WTC11 (cell line): ENCODE measurements around the gene TFG. TPM values are rescaled to one million over a fixed set of nuclear protein-coding genes. Genes with fewer than 3 reads are reported as not detected.

ENCODE experiments used
- ATAC-seq: fragments of 200-7000 bp; cut with Tn5 transposase; 2 replicates; pipeline ENCODE4 v1.10.0; 2021; ENCODE audit warnings: mild to moderate bottlenecking, moderate library complexity
- CTCF ChIA-PET: fragments of 300-600 bp; sonication (Branson Sonifier 250); formaldehyde crosslinking; loops from one replicate; lab custom pipeline; 2021; ENCODE audit warnings: antibody characterized with exemption; lab: Charles Lee
- POLR2A ChIA-PET: fragments of 350-600 bp; sonication (Branson Sonifier 250); formaldehyde crosslinking; loops from one replicate; lab custom pipeline; 2021; ENCODE audit warnings: antibody characterized with exemption; lab: Charles Lee
- DNase-seq: peaks from one replicate; pipeline ENCODE4 v3.0.0; 2021; ENCODE audit warnings: low spot score
- H3K27ac Mint-ChIP-seq: 2 replicates; pipeline ENCODE4 v1.8.0; 2021; ENCODE audit warnings: mixed read lengths
- H3K27me3 Mint-ChIP-seq: 2 replicates; pipeline ENCODE4 v1.8.0; 2021; ENCODE audit warnings: low read depth, mild to moderate bottlenecking, moderate library complexity, mixed read lengths
- H3K36me3 Mint-ChIP-seq: 2 replicates; pipeline ENCODE4 v1.8.0; 2021; ENCODE audit warnings: mixed read lengths
- H3K4me1 Mint-ChIP-seq: 2 replicates; pipeline ENCODE4 v1.8.0; 2022; ENCODE audit warnings: mixed read lengths
- H3K4me3 Mint-ChIP-seq: 2 replicates; pipeline ENCODE4 v1.8.0; 2021; ENCODE audit warnings: mild to moderate bottlenecking, moderate library complexity, mixed read lengths
- H3K9me3 Mint-ChIP-seq: 2 replicates; pipeline ENCODE4 v1.8.0; 2021; ENCODE audit warnings: mixed read lengths
- ARID4B ChIP-seq: sonication (generic); formaldehyde crosslinking; IDR thresholded peaks from 2 replicates; pipeline ENCODE4 v1.8.0; 2023; ENCODE audit warnings: missing genetic modification reagents, mild to moderate bottlenecking, borderline replicate concordance
- CREM ChIP-seq: sonication (generic); formaldehyde crosslinking; IDR thresholded peaks from 2 replicates; pipeline ENCODE4 v1.8.1; 2022; ENCODE audit warnings: mild to moderate bottlenecking, missing genetic modification reagents, moderate library complexity
- E2F5 ChIP-seq: sonication (generic); formaldehyde crosslinking; IDR thresholded peaks from 2 replicates; pipeline ENCODE4 v1.8.1; 2022; ENCODE audit warnings: mild to moderate bottlenecking, moderate library complexity, missing genetic modification reagents
- ERG ChIP-seq: fragments of 250-450 bp; sonication (Bioruptor Pico); IDR thresholded peaks from 2 replicates; pipeline ENCODE4 v1.8.0; 2021; ENCODE audit warnings: mild to moderate bottlenecking
- ETV6 ChIP-seq: sonication (generic); formaldehyde crosslinking; IDR thresholded peaks from 2 replicates; pipeline ENCODE4 v1.8.1; 2022; ENCODE audit warnings: mild to moderate bottlenecking, missing genetic modification reagents
- FOXK1 ChIP-seq: sonication (generic); formaldehyde crosslinking; IDR thresholded peaks from 2 replicates; pipeline ENCODE4 v1.8.0; 2022; ENCODE audit warnings: mild to moderate bottlenecking, moderate library complexity, missing genetic modification reagents
- GABPB1 ChIP-seq: sonication (generic); formaldehyde crosslinking; IDR thresholded peaks from 2 replicates; pipeline ENCODE4 v1.8.1; 2023; ENCODE audit warnings: mild to moderate bottlenecking, missing genetic modification reagents
- GRHL2 ChIP-seq: fragments of 250-450 bp; sonication (Bioruptor Pico); IDR thresholded peaks from 2 replicates; pipeline ENCODE4 v1.8.0; 2022; ENCODE audit warnings: mild to moderate bottlenecking, moderate library complexity; ENCODE audit not compliant: insufficient replicate concordance, severe bottlenecking
- JAZF1 ChIP-seq: fragments of 250-450 bp; sonication (Bioruptor Pico); IDR thresholded peaks from 2 replicates; pipeline ENCODE4 v1.9.0; 2021; ENCODE audit warnings: moderate library complexity, mild to moderate bottlenecking, inconsistent platforms
- KAT7 ChIP-seq: sonication (generic); formaldehyde crosslinking; IDR thresholded peaks from 2 replicates; pipeline ENCODE4 v1.8.1; 2023; ENCODE audit warnings: missing genetic modification reagents, mild to moderate bottlenecking, borderline replicate concordance
- NFYB ChIP-seq: sonication (generic); formaldehyde crosslinking; conservative IDR thresholded peaks from 2 replicates; pipeline ENCODE4 v1.8.0; 2022; ENCODE audit warnings: low read depth, missing genetic modification reagents
- OVOL2 ChIP-seq: fragments of 250-450 bp; sonication (Bioruptor Pico); IDR thresholded peaks from 2 replicates; pipeline ENCODE4 v1.9.0; 2021; ENCODE audit warnings: mild to moderate bottlenecking, borderline replicate concordance
- RORB ChIP-seq: fragments of 250-450 bp; sonication (Bioruptor Pico); IDR thresholded peaks from 2 replicates; pipeline ENCODE4 v1.9.0; 2021; ENCODE audit warnings: mild to moderate bottlenecking
- SMAD4 ChIP-seq: sonication (generic); formaldehyde crosslinking; IDR thresholded peaks from 2 replicates; pipeline ENCODE4 v1.8.0; 2022; ENCODE audit warnings: mild to moderate bottlenecking, missing genetic modification reagents
- SOX15 ChIP-seq: fragments of 250-450 bp; sonication (Bioruptor Pico); IDR thresholded peaks from 2 replicates; pipeline ENCODE4 v1.9.0; 2021; ENCODE audit warnings: mild to moderate bottlenecking
- STAT6 ChIP-seq: sonication (generic); formaldehyde crosslinking; conservative IDR thresholded peaks from 2 replicates; pipeline ENCODE4 v1.8.1; 2023; ENCODE audit warnings: mild to moderate bottlenecking, low read depth, missing genetic modification reagents, moderate library complexity
- TEAD1 ChIP-seq: sonication (generic); formaldehyde crosslinking; IDR thresholded peaks from 2 replicates; pipeline ENCODE4 v1.8.0; 2022; ENCODE audit warnings: mild to moderate bottlenecking, missing genetic modification reagents
- TP53 ChIP-seq: sonication (generic); formaldehyde crosslinking; IDR thresholded peaks from 2 replicates; pipeline ENCODE4 v1.8.1; 2023; ENCODE audit warnings: mild to moderate bottlenecking, missing genetic modification reagents
- ZNF121 ChIP-seq: sonication (generic); formaldehyde crosslinking; IDR thresholded peaks from 2 replicates; pipeline ENCODE4 v1.8.0; 2023; ENCODE audit warnings: missing genetic modification reagents
- ZNF138 ChIP-seq: sonication (generic); formaldehyde crosslinking; conservative IDR thresholded peaks from 2 replicates; pipeline ENCODE4 v1.8.1; 2022; ENCODE audit warnings: mild to moderate bottlenecking, moderate library complexity, missing genetic modification reagents
- ZNF396 ChIP-seq: fragments of 250-450 bp; sonication (Bioruptor Pico); IDR thresholded peaks from 2 replicates; pipeline ENCODE4 v1.8.0; 2021; ENCODE audit warnings: mild to moderate bottlenecking, moderate library complexity, borderline replicate concordance
- ZNF425 ChIP-seq: fragments of 250-450 bp; sonication (Bioruptor Pico); conservative IDR thresholded peaks from 2 replicates; pipeline ENCODE4 v1.9.0; 2021; ENCODE audit warnings: mild to moderate bottlenecking
- total RNA-seq: library from RNA; stranded (reverse); gene quantifications from 3 replicates; pipeline ENCODE4 v1.2.3, GENCODE V29; 2021

TFG gene
- total RNA-seq, 1 experiment from 2014 or later, result 64.9 TPM

GRCh38 chr3:100682056-100682853, 27.0 kb upstream of the TFG start:
- no peaks in the 10 kb centered on the region for H3K36me3 Mint-ChIP-seq
- ChIA-PET POLR2A (no interaction called here), CTCF (interaction anchor here (0.8 to 1.4 kb wide), 2 partner anchors 28 to 92 kb away, joined by 3 to 4 read pairs; no protein-coding TSS in a partner anchor)
- no peaks in the 10 kb centered on the region for H3K4me1 Mint-ChIP-seq
- no peak overlapping the region for H3K27ac Mint-ChIP-seq
- DNase-seq, result no peak
- no peak overlapping the region for H3K4me3 Mint-ChIP-seq
- peaks cover 2% of the 10 kb centered on the region; the same call in 1 of the 2 replicates for H3K9me3 Mint-ChIP-seq
- TF ChIP-seq ETV6 (CRISPR knock-in tag), result no peak
- no peak for TF ChIP-seq FOXK1
- no peak for TF ChIP-seq TP53 (CRISPR knock-in tag)
- TF ChIP-seq ZNF425 (CRISPR knock-in tag), result no peak
- no peak for TF ChIP-seq GABPB1 (CRISPR knock-in tag)
- TF ChIP-seq CREM (CRISPR knock-in tag), result no peak
- no peak for TF ChIP-seq JAZF1 (CRISPR knock-in tag)
- TF ChIP-seq NFYB, result no peak
- no peak for TF ChIP-seq SOX15 (CRISPR knock-in tag)
- no peak for TF ChIP-seq ZNF138
- TF ChIP-seq OVOL2 (CRISPR knock-in tag), result no peak
- no peak for TF ChIP-seq ZNF121 (CRISPR knock-in tag)
- TF ChIP-seq STAT6 (CRISPR knock-in tag), result no peak
- TF ChIP-seq KAT7 (CRISPR knock-in tag), result no peak
- TF ChIP-seq SMAD4 (CRISPR knock-in tag), result no peak
- TF ChIP-seq TEAD1 (CRISPR knock-in tag), result no peak
- TF ChIP-seq GRHL2 (CRISPR knock-in tag), result no peak
- TF ChIP-seq, all 79 proteins: peak for 0
- H3K27me3 Mint-ChIP-seq, result no peaks in the 10 kb centered on the region
- ATAC-seq, result peak; percentile 36

- DNase-seq (no peak), ATAC-seq (peak; percentile 53)
- Mint-ChIP-seq H3K27ac (no peak overlapping the region), H3K4me1 (no peaks in the 10 kb centered on the region), H3K4me3 (no peak overlapping the region), H3K9me3 (peaks cover 2% of the 10 kb centered on the region; the same call in 1 of the 2 replicates), H3K27me3 (no peaks in the 10 kb centered on the region; the same call in 1 of the 2 replicates), H3K36me3 (no peaks in the 10 kb centered on the region)
- POLR2A ChIA-PET, result no interaction called here
- CTCF ChIA-PET, result interaction anchor here (0.8 to 1.4 kb wide), 3 partner anchors 27 to 94 kb away, joined by 3 to 4 read pairs (median 3); no protein-coding TSS in a partner anchor
- TF ChIP-seq RORB (CRISPR knock-in tag) (no peak), ZNF396 (no peak), ZNF138 (no peak), CREM (CRISPR knock-in tag) (no peak), E2F5 (CRISPR knock-in tag) (no peak), ARID4B (CRISPR knock-in tag) (no peak), ERG (no peak)
Observed at GRCh38 chr3:100682854-100683760, 26.2 kb upstream of the TFG start.
